AML-193 (cell line): ENCODE results near the gene CDPF1.

Experiments used
- DNase-seq, 2 experiments: peaks; one replicate each; lab custom pipeline; 2025; lab: John Stamatoyannopoulos, UW

The CDPF1 gene

GRCh38 chr22:46250035-46250782 is at the start of gene CDPF1:
Gene CDPF1, minus strand, starts transcription at chr22:46250293. Its CDS starts 2,009 bp downstream, at chr22:46248284.
- peak; percentile 80 for DNase-seq

DNA sequence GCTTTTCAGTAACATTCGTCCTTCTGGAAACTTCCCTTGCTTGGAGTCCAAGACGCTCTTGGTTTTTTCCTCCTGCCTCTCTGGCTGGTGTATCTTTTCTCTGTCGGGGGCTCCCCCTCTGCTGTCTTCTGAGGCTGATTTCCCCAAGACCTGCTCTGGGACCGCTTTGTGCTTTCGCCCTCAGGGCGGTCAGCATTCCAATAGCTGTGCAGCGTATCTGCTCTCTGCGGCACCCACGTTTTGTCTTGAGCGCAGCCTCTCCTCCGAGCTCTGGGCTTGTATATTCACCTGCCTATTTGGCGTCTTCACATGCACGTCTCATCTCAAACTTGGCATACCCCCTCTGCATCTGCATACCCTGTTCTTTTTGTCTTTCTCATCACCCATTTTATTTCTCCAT is 49.0 kb upstream of the CDPF1 start:
- no peak for DNase-seq

DNA sequence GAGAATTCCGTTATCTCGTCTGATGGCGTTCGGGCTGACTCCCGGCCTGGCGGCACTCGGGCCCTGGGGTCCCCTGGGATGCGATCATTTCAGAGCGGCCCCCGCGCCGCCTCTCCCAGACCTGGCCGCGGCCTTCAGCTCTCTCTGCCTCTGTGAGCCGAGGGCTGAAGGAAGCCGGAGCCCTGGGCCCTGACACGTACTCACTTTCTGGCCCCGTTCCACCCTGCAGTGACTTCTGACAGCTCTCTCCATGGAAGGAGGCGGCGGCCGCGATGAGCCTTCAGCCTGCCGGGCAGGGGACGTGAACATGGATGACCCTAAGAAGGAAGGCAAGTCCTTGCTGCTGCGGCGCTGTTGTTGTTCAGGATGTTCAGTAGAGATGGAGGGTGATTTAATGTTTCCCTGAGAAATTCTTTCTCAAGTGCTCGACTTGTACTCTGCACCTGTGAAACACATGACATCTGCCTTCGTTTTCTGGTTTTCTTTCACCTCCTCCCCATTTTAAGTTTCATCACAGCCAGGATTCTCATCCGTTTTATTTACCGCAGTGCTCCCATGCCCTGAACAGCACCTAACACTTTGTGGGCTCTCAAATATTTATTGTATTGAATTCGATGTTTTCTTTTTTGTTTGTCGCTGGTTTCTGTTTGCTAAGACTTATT is 47.2 kb upstream of the CDPF1 start:
- peak in 1 of 2 experiments; percentile 15 for DNase-seq

DNA sequence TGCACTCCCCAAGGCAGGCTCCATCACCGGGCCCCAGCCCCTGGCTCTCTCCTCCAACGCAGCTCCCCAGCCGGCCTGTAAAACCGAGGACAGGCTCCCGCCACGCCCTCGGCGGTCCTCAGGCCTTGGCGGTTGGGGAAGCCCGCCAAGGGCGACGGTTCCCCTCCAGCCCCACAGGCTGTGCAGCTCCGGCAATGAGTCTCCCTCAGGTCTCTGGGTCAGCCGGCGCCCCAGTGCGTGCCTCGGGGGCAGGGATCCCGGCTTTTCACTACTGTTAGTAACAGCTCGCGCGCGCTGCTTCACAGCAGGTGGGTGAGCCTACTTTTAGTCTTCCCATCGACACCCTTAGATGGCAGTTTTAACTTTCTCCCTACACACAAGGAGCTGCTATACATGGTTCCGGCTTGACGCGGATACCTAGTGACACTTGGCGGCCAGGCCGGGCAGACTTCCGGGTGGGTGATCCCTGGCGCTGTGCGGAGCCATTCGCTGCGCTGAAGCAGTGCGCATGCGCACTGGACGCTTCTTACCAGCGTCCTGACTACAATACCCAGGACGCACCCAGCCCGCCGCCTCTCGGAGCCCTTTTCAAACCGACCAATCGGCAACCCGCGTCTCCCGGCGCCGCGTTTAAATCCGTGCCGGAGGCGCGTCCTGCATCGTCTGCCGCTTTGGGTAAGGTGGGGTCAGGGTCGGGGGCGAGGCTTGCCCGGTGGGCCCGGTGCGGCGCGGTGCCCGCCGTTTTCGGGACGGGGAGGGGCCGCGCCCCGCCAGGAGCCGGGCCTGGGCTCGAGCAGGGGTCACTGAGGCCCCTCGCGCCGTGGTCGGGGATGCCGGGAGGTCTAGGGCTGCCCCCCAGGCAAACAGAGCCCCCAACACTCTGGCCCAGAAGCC is 46.4 kb upstream of the CDPF1 start, which contains the start of gene GTSE1:
TSS of gene GTSE1 (plus strand) at position 614 of the 894 bp plus-strand sequence. CDS start 531 bp downstream, outside the sequence.
- DNase-seq: peak; percentile 94 to 95

GRCh38 chr22:46295277-46295971 is 45.3 kb upstream of the CDPF1 start:
- DNase-seq: no peak

DNA sequence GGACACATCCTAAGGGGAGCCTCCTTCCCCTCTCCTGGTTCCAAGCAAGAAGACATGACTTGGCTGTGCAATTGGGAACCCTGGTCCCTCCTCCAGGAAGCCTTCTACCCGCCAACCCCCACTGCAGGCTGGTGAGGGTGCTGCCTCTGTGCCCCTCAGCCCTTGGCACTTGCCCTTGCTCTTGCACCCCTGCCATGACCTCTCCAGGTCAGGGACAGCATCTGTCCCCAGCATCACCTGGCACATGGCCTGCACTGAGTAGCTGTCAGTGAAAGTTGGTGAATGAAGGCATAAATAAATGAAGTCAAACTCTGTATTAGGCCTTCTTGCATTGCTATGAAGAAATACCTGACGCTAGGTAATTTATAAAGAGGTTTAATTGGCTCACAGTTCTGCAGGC is 44.7 kb upstream of the CDPF1 start:
- DNase-seq: no peak

DNA sequence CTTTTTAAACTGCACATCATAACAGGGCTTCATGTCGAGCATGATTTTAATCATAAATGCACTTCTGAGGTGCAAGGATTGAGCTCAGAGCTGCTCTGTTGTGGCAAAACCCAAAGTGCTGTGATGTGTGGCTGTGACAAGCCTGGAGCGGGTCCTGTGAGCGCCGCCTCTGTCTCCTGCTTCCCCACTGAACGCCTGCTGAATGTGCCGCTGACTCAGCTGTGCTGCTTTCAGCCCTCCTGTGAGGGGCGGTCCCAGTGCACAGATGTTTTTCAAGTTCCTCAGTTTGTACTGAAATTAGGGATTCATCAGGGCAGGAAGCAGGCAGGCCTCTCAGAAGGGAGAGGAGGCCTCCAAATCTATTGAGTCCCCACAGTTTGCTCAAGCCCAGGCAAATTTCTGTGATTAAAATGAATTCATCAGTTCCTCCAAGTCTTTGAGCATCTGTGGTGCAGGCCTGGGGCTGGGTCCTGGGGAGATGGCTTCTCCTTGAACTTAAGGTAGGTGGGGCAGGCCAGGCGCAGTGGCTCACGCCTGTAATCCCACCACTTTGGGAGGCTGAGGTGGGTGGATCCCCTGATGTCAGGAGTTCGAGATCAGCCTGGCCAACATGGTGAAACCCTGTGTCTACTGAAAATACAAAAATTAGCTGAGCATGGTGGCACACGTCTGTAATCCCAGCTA is 43.6 kb upstream of the CDPF1 start:
- no peak for DNase-seq

- no peak for DNase-seq
These were observed 42.6 kb upstream of the CDPF1 start for GRCh38 chr22:46292732-46293131.

DNA sequence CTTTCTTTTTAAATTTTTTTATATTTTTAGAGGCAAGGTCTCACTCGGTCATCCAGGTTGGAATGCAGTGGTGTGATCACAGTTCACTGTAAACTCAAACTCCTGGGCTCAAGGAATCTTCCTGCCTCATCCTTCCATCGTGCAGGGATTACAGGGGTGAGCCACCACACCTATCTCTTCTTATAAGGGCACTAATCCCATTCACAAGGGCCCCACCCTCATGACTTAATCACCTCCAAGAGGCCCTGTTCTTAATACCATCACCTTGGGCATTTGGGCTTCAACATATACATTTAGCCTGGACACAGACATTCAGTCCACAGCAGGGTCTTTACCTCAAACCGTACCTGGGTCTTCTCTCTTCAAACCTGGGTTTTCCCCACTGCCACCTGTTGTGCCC is 42.1 kb upstream of the CDPF1 start:
- DNase-seq: no peak

GRCh38 chr22:46290843-46291785 is 41.0 kb upstream of the CDPF1 start:
- DNase-seq: no peak

DNA sequence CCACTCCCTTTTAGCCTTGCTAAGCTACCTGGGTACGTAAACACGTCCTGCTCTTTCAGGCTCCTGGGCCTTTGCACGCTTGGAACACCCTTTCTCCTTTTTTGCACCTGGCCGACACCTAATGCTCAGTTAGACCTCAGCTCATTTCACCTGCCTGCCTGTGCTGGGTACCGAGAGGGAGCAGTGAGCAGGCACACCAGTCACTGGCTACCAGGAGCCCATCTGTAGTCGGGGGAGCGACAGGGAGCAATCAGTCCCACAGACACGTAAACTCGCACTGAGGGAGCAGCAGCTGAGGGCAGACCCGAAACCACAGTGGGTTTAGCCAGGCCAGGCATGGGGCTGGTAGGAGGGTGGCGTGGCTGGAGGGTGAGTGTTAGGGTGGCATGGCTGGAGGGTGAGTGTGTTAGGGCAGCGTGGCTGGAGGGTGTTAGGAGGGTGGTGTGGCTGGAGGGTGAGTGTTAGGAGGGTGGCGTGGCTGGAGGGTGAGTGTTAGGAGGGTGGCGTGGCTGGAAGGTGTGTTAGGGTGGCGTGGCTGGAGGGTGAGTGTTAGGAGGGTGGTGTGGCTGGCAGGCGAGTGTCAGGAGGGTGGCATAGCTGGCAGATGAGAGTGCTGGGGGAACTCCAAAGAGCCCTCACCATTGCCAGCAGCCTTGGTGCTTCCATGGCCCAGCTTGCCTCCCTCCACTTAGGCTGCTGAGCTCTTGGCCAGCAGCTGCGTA is 40.2 kb upstream of the CDPF1 start:
- DNase-seq: no peak

- no peak for DNase-seq
These were observed 39.3 kb upstream of the CDPF1 start for GRCh38 chr22:46289244-46289891.

DNA sequence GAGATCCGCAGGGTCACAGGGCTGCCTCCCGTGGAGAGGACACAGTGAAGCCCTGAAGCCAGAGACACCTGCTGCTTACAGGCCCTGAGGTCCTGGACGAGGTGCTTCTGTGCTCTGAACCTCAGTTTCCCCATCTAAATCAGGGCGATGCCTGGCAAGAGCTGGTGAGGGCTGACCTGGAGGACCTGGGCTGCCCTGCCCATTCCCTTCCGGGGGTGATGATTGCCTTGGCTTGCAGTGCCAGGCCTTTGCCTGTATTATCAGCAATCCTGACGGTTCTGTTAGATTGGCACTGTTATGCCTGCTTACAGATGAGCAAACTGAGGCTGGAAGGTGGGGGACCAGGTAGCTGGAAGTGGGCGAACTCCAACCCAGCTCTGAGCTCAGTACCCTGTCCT is 38.8 kb upstream of the CDPF1 start:
- DNase-seq: no peak

DNA sequence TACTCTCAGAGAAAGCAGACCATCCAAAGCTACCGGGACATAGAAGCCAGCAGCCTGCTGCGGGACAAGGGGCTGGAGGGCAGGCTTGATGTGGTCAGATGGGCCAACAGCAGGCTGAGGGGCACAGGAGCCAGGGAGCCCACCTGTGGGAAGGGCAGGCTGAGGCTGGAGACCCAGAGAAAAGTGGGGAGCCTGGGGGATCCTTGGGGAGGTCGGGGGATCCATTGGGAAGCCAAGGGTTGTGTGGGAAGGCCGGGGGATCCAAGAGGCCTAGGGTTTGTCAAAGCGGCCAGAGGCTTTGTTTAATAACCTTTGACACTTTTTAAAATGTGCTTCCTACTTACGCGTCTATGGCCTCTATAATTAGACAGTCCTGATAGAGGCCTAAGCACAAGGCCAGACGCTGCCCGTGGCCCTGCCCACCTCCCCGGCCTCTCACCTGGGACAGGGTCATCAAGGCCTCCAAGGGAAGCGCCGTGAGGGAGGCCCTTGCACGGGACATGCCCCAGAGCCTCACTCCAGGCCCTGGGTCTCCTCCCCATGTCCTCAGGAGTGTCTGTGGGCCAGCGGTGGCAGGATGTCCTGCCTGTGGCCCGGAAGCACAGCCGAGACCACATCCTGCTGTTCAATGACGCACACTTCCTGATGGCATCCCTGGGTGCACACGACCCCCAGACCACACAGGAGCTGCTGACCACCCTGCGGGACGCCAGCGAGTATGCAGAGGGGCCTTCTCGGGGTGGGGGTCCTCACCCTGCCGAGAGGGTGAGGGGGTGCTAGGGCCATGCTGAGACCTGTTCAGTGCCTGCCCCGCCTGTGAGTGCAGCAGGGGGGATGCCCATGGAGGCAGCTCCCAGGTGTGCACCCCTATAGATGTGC is 38.0 kb upstream of the CDPF1 start:
- no peak for DNase-seq

DNA sequence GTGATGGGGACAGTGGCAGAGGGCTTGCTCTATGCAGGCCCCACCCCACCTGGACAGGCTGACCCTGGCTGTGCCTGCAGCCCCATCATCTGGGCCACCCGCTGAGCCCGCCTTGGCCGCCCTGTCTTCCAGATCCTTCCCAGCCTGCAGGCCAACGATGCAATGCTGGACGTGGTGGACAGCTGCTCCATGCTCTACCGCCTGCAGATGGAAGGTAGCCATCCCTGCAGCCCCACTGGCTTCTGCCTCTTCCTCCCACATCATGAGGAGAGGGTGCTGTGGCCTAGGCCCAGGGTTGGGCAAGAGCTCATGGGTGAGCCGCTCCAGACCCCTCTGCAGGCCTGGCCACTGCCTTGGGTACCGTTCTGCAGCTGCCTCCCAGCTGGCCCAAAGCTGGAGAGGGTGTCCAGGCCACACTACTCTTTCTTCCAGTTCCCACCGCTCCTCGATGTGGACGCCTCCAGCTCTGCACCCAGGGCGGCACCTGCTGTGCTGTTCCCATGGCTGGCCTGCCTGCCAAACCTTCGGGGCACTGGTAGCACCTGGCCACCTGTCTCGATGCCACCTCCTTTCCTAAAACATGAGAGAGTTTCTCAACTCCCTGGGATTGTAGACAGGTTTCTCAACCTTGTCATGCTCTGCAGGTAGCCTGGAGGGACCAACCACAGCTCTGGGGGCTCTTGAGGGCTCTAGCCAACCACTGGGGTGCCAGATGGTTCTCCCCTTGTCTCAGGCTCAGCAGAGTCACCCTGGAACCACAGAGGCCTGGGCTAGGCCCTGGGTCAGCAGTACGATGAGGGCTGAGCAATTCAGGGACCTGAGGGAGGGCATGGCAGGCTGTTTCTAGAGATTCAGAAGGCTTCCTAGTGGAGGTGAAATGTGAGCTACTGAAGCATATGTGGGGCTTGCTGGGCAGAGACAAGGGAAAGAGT is 37.1 kb upstream of the CDPF1 start:
- DNase-seq: no peak

DNA sequence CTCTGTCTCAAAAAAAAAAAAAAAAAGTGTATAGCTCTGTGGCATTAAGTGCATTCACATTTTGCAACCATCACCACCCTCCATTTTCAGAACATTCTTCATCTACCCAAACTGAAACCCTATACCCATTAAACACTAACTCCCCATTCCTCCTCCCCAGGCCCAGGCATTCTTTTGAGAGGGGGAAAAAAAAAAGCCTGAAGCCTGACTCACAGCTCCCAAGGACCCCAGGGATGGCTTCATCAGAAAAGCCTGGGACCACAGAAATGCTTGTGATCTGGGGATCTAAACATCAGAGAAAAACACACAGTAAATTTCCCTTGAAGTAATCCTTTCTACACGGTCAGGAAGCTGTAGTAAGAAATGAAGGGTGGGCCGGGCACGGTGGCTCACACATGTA is 35.9 kb upstream of the CDPF1 start:
- DNase-seq: no peak
